Stimulated activated CD8-positive, alpha-beta memory T cell treated with anti-CD3 and anti-CD28 coated beads, Interleukin-4, amount 100 ng/mL, for 48 hours (primary cell): ENCODE data around the gene BANP.

ENCODE experiments used
- DNase-seq: peaks from one replicate; pipeline ENCODE4 v3.0.0-alpha.2; 2020

Gene BANP

DNA sequence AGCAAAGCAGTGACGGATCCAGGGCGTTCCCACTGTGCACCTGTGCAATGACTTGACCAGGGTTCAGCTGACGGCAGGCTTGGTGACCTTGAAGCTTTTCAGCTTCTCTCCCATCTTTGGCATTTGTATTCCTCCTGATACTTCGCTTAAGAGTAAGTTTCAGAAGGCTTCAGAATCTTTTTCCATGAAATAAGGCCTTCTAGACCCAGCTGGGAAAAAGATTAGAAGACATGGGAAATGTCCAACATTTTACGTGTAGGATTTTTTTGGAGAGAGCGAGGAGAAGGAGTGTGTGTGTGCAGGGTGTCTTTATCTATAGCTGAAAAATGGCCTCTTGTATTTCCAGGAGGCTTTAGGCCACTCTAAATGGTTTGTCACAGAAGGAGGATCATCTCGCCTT is 104.1 kb downstream of the BANP start:
- no peak for DNase-seq

DNA sequence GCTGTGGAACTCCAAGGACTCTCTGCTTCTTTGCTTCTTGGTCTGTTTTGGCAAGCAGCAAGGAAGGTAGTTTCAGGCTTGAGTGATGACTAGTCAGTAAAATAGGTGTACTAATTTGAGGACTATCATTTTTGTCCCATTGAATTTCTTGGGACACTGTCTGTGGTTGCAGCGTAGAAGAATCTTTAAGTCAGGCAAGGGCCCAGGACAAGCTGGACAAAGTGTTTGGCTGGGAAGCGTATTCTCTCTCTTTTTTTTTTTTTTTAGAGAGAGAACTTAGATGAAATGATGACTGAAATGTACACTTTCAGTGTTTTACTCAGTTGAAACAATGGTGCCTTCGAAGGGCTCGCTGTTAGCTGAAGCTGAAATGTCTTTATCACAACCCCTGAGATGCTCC is 105.0 kb downstream of the BANP start:
- no peak for DNase-seq

DNA sequence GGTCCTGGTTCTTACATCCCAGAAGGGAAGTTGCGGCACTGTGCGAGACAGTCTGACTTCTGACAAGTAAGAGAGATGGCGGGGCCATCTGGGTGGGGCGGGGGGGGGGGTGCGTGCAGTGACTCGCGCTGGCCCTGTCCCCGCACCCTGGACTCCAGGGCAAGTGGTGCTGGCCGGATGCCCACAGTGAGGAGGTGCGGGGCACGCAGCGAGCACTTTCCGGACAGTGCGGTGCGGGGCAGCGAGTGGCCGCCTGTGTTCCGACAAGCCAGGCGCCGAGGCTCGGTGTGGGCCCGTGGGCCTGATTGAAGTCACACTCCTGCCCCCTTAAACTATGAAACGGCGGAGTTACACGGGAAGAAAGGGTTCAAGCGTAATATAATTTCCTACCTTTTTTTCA is 106.4 kb downstream of the BANP start:
- no peak for DNase-seq

DNA sequence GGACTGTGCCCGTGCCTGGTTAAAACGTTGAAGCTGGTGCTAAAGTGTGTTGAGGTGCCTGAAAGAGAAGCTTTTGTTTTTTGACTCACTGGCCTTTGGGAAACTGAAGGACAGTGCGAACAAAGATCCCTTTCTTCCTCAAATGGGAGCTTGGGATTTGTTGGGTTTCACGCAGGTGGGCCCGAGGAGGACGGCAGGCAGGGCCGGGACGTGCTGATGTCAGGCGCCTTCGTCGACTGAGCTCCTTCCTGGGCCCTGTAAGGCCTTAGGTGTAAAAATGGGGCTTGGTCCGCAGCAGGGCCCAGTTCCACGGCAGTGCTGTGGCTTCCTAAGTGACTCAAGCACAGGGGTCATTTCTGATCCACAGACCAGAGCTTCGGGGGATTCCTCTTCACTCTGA is 106.9 kb downstream of the BANP start:
- DNase-seq = no peak

DNA sequence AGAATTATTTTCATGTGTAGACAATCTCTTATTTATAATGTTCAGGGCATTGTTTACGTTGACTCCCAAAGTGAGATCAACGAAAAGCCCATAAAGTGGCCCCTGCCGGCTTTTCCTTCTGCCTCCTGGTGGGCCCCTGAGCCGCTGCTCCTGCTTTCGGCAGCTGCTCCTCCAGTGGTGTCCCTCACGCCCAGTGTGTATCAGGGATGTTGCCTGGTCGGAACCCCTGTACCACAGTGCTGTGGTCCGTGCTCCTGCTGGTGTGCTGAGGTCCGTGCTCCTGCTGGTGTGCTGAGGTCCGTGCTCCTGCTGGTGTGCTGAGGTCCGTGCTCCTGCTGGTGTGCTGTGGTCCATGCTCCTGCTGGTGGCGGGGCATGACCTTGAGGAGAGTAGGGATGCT is 107.6 kb downstream of the BANP start:
- no peak for DNase-seq

DNA sequence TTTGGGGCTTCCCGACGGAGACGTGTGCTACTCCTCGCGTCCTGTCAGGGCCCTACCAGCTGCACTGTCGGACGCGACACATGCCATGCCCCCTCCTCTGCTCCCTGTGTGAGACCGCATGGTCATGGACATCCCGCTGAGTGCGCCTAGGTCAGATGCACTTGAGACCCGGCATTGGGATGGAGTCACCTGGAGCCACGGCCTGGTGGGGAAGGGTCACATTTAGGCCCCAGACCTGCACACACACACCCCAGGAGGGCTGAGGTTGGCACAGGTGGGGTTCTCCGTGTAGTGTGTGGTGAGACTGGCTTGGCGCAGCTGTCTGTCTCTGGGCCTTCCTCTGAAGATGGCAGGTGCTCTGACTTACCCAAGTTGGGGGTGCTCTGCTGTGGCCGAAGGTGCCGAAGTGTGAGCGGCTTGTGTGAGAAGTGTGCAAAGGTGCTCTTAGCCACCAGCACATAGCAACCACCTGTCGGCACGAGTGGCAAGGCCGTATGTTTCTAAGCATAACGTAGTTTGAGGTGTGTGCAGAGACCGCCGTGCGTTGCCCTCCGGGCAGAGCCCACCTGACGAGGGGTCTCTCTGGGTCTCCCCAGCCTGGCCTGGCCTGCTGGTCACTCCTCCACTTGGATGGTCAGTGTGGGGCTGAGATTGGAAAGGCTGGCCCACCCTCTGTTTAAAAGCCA is 108.6 kb downstream of the BANP start:
- no peak for DNase-seq

DNA sequence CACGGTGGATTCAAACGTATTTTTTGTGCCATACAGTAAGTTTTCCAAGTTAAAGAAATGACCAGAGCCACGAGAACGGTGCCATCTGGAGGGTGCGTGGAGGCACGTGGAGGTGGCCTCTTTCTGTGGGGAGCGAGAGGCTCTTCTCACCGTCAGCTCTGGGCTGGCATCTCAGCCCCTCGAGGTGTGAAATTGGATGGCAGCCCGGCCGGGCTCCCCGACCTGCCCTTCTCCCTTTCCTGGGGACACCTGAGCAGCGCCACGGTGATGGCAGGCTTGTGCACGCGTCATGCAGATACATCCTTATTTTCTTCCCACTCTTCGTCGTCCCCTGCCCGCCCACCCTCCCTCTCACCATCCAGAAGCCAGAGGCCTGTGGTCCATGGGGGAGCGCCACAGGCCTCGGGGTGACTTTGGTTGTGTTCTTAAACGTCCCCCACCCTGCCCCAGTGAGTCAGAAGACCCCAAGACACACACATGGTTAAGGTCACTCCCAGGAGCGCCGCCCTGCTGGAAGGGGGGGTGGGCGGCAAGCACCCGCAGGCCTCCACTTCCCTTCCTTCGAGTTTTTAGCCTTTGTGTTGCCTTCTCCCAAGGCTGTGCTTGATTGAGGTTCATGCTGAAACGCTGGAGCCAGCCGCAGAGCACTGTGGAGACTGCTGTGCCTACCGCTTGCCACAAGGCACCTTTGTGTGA is 109.4 kb downstream of the BANP start:
- DNase-seq = no peak

DNA sequence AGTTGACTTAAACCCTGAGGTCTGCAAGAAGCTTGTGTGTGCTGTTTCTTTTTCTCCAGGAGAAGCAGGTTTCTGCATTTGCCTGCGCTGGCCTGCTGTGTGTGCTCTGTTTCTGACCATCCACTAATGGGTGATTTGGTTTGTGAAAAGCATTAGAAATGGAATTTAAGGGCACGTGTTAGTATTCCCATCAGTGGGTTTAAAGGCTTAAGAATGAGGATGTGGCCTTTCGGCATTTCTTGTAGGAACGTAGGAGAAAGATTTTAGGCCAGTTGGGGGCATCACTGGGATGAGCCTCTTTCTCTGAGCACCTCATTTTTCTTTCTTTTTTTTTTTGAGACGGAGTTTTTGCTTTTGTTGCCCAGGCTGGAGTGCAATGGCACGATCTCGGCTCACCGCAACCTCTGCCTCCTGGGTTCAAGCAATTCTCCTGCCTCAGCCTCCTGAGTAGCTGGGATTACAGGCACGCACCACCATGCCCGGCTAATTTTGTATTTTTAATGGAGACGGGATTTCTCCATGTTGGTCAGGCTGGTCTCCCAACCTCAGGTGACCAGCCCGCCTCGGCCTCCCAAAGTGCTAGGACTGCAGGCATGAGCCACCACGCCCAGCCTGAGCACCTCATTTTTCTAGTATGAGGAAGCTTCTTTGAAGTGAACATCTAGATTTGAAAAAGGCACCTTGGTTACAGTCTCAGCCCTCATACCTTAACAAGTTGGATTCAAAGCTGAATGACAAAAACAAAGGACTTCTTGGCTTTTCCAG is 110.3 kb downstream of the BANP start:
- no peak for DNase-seq

DNA sequence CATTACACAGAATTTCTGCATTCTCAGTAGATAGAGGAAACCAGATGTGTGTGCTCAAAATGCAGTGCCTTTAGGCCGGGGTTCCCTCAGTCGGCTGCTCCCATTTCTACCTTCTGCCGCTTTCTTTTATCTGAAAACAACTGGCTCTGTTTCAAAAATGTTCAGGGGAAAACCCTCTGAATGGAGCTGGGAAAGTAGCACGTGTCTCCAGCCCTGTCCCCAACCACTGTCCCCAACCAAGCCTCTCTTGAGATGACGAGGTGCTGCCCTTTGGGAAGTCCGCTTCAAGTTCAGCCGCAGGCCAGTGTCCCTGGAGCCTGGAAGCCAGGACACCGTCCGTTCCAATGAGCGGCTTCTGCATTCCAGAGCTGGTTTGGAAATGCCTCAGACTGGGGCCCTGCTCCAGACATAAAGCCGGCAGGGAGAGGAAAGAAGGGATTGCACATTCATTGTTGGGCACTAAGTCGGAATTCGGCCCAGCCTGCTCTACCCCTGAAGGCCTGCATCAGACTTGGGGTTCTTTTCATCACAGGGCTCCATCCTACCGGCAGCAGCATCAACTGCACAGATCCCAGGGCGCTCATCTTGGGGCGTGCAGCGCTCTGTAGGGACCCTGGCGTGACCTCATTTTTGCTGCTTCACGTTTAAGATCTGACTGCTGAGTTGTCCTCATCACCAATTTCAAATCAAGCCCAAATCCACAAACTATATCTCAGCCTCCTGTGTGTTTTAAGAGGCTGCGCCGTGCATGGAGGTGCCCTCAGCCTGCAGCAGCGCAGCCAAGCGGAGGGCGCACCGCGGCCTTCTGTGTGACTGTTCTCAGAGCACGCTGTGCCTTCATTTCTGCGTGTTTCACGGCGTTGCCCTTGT is 111.3 kb downstream of the BANP start:
- DNase-seq = no peak

DNA sequence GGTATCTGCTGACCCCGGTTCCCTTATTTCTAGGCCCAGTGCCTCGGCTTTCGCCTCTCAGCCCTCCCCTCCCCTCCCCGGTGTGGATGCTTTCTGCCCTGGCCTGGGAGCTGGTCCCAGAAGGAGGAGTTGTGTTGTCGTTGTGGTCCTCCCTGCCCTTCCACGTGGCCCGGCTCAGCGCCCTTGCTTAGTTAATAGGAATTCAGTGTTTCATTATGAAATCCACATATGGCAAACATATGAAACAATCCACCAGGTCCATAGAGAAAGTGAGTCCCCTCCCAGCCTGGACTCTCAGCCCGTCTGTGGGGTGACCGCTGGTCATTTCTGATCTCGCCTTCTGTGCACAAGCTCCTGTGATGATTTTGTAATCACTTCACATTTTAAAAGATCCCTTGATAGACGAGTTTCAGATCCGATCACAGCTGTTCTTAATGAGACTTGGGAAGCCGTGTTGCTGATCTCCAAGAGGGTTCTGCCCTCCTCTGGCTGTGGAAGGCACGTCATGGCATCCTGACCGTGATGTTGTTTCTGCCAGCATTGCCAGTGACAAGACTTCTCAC is 112.1 kb downstream of the BANP start:
- no peak for DNase-seq

DNA sequence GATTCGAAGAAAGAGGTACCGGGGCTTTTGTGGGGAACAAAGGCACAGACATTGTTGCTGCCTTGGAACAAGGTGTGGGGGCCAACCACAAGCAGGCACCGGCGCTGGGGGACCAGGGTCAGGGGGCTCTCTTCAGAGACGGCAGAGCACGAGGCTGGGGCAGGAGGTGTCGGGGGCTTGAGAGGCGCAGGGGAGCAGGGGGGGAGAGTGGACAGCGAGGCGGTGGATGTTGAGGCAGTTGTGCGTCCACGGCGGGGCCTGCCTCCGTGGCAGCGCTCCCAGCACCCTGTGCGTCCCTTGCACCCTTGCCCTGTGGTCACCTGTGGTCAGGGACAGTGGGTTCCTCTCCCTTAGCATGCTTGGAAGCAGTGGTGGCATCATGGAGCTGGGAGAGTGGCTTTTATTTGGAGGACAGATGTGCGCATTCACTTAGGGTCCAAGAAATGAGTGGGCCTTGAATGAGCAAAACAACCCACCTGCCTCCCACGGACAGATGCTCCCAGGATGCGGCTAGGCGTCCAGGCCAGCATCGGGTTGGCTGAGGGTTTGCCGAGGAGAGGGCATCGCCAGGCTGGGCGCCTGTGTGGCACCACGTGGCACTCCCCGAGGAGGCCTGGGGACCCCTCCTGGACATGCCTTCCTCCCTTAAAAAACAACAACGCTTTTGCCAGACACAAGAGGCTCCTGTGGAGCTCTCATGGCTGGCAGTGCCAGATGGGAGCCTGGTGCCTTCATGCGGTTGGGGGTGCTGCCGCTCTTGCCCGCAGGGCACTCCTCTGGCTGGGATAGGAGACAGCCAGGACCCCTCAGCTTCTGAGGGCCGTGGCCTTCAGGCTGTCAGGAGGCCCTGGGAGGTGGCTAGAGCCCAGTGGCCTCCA is 113.0 kb downstream of the BANP start:
- no peak for DNase-seq

DNA sequence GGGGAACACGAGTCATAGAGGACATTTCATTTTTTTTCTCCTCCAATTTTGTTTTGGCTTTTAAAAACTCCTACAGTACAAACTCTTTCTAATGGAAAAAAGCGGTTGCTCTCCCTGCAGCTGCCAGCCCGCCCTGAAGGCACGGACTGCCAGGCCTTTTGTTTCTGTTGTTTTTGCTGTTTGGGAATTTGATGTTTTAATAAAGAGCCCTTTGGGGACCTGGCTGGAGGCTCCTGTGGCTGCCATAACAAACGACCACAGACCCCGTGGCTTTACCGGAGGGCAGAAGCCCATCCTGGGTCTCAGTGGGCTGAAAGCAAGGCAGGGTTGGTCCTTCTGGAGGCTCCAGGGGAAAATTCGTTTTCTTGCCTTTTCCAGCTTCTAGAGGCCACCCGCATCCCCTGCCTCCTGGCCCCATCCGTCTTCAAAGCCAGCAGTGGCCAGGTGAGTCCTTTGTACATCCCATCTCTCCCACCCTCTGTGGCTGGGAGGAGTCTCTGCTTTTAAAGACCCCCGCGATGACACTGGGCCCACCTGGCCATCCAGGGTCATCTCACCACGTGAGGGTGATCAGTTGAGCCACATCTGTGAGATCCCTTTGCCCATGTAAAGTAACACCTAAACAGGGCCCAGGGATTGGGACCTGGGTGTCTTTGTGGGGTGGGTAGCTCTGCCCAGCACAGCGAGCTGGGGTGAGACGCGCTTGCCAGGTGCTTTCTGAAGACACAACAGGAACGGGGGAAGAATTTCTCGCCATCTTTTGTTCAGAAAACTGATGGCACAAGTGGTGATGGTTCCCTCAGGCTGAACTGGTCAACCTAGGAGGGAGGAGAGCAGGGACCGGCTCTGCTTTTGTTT is 113.9 kb downstream of the BANP start:
- no peak for DNase-seq

DNA sequence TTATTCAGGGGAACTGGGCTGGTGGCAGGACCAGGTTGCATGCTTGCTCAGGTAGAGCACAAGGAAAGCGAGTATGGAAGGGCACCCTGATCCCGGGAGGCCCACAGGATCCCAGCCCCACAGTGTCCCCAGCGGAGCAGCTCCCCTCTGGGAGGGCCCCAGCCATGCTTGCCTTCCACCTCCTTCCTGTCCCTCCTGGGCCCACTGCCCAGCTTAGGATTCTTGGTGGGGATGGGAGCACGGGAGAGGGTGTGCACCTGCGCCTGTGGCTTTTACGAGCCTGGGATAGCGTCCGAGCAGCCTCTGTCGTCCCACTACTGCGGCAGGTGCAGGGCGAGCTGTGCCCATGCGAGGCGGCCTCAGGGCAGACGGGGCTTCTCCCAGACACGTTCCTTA is 114.5 kb downstream of the BANP start:
- no peak for DNase-seq

DNA sequence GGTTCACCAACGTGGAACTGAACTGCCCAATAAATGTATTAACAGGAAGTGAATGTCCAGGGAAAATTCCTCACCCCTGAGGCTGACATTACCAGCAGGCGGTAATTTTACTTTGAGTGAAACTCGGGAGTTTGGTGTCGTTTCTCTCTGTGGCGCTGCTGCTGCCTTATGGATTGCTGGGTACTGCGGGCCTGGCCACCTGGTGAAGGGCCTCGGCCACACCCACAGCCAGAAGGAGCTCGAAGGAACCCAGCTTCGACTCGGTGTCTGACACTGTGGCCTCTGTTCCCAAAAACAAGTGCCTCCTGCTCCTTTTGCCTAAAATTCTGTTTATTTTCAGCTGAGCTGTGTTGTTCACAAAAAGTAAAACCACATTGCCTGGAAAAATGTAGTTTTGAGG is 115.0 kb downstream of the BANP start:
- DNase-seq = no peak

DNA sequence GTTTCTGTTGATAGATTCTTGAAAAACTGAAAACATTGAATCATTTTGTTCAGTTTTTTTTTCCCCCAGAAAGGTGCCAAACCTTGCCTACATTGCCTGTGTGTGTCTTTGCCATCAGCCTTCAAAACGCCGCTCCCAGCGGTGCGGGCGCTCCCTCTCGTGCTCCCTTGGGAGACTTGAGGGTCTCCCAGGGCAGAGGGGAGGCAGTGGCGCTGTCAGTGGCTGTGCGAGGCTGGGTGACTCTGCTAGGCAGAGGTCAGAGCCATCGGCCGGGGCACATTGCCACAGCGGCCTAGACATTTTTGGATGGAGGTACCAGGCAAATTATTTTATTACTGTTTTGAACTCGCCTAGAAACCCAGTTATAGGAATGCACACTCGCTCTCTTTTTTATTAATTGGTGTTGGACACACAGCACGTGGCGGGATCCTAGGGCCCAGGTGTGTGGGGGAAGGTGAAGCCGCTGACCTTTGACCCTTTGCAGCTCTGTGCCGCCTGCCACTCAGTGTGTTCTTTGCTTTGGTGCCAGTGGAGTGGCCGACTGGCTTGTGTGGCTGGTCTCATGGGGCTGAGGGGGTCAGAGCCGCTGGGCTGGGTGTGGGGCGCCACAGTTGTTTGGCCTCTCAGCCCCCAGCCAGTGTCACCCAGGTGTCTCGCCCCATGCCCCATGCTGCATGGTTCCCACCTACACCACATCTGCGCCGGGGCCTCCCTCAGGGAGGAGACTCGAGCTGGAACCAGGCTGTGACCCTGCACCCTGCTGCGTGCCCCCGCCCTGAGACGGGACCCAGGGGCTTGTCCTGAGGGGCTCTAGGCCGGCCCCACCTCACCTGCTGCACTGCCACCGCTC is 115.7 kb downstream of the BANP start:
- no peak for DNase-seq

DNA sequence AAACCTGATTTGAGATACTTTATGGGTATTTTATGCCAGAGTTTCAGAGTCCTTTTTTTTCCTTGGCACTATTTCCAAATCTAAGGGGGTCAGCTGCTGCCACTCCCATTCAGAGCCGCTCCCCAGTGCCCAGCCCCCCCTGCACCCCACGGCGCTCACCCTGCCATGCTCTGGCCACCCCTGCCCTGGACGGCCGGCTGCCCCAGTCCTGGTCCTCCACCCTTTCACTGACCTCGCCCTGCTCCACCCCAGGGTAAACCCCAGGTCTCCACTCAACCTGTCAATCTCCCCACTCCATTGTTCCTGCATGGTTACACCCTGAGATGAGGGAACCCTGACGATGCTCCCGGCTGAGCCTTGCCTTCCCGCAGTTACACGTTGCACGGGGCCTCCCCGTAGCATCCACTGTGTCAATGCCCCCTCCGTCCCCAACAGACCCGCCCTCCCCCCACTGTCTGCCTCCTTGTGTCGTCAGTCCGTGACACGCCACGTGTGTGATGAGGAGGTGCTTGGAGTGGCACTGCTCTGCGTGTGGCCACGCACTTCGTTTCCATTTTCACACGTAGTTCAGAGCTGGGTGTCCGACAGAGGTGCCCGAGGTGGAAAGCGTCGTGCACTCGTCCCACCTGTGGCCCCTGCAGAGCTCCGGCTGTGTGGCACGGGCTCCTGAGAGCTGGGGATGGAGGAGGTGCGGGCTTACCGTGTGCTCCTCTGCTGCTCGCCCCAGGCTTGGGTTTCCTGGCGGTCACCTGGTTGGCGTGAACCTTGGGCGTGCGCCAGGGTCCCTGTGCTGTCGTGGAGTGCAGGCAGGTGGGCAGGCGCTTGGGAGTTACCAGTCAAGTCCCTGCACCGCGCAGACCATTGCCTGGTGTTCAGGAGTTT is 116.5 kb downstream of the BANP start:
- no peak for DNase-seq

DNA sequence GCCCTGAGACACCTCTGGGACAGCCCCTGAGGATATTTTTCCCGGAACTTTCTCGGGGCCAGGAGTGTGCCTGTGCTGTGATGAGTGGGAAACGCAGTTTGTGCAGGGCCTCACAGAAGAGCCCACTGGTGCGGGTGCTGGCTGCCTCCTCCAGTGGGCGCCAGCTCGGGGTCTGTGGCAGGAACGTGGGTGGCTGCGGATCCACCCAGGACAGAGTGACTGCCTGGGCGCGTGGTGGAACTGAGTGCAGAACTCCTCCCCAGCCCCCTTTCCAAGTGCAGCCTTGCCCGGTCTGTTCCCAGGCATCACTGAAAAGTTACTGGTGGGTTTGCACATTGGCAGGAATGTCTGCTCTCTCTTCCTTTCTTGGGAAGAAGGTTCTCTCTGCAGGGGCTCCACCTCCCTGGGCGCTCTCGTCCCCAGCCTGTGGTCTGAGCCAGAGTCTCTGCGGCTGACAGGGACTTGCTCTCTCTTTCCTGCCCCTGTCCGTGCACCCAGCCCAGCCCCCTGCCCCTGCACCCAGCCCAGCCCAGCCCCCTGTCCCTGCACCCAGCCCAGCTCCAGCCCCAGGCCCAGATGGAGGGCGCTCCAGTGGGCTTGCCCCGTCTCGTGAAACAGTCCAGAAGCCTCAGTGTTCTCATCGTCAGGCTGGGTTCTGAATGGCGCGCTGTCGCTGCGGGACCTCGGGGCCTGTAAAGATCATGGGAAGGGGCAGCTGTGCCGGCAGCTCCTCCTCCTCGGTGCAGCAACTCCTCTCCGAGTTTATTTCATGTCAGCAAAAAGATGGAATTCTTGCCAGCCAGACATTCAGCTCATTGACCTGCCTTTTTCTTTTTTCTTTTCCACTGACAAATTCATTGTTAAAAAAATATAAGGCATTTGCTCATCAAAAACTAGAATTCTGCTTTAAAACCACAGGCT is 117.5 kb downstream of the BANP start:
- no peak for DNase-seq
